ENCODE results near the gene GPR25. TPM values are rescaled to one million over a fixed set of nuclear protein-coding genes. Genes with fewer than 3 reads are reported as not detected.

GPR25 gene
- total RNA-seq, 2 experiments from 2014 or later, result 0.75 to 0.91 TPM

- H3K4me3 Mint-ChIP-seq, result no peak overlapping the region
- DNase-seq (no peak), ATAC-seq (ENCODE audit: low read depth) (no peak)
- H3K4me1 Mint-ChIP-seq, result peaks cover 12% of the 10 kb centered on the region
- peaks cover 2% of the 10 kb centered on the region for H3K36me3 Mint-ChIP-seq
- H3K27me3 Mint-ChIP-seq, result peaks cover 35% of the 10 kb centered on the region
- H3K9me3 Mint-ChIP-seq, result no peaks in the 10 kb centered on the region
- POLR2A ChIA-PET, result no interaction called here
- H3K27ac Mint-ChIP-seq, result no peak overlapping the region
These were observed 7.4 kb downstream of the GPR25 start for GRCh38 chr1:200880212-200880611.

GRCh38 chr1:200883118-200883517 is 10.3 kb downstream of the GPR25 start:
- peaks cover 11% of the 10 kb centered on the region for H3K27me3 Mint-ChIP-seq
- no peaks in the 10 kb centered on the region for H3K36me3 Mint-ChIP-seq
- POLR2A ChIA-PET, result no interaction called here
- H3K4me3 Mint-ChIP-seq, result no peak overlapping the region
- DNase-seq (peak; percentile 4), ATAC-seq (ENCODE audit: low read depth) (no peak)
- no peaks in the 10 kb centered on the region for H3K9me3 Mint-ChIP-seq
- no peak overlapping the region for H3K27ac Mint-ChIP-seq
- peaks cover 26% of the 10 kb centered on the region for H3K4me1 Mint-ChIP-seq

GRCh38 chr1:200885623-200886402 is 13.0 kb downstream of the GPR25 start:
- Mint-ChIP-seq H3K9me3 (no peaks in the 10 kb centered on the region), H3K27ac (no peak overlapping the region), H3K4me3 (no peak overlapping the region), H3K36me3 (peaks cover 4% of the 10 kb centered on the region), H3K4me1 (peaks cover 46% of the 10 kb centered on the region), H3K27me3 (peaks cover 17% of the 10 kb centered on the region)
- POLR2A ChIA-PET, result no interaction called here
- ATAC-seq (ENCODE audit: low read depth) (no peak), DNase-seq (no peak)

GRCh38 chr1:200886594-200886993 is 13.8 kb downstream of the GPR25 start:
- H3K4me3 Mint-ChIP-seq, result no peak overlapping the region
- H3K4me1 Mint-ChIP-seq, result peaks cover 49% of the 10 kb centered on the region
- peak; percentile 11 for DNase-seq

GRCh38 chr1:200887036-200887435 is 14.3 kb downstream of the GPR25 start:
- POLR2A ChIA-PET, result interaction anchor here (0.6 kb wide), 1 partner anchor 217 kb away, joined by 3 read pairs; no protein-coding TSS in a partner anchor
- no peak overlapping the region for H3K27ac Mint-ChIP-seq

More at GRCh38 chr1:200886594-200886993, 13.8 kb downstream of the GPR25 start:
- H3K27me3 Mint-ChIP-seq, result peaks cover 14% of the 10 kb centered on the region
- POLR2A ChIA-PET, result interaction anchor here (0.6 kb wide), 1 partner anchor 217 kb away, joined by 3 read pairs; no protein-coding TSS in a partner anchor
- H3K27ac Mint-ChIP-seq, result no peak overlapping the region
- ATAC-seq (ENCODE audit: low read depth), result no peak
- H3K9me3 Mint-ChIP-seq, result no peaks in the 10 kb centered on the region
- H3K36me3 Mint-ChIP-seq, result peaks cover 4% of the 10 kb centered on the region

GRCh38 chr1:200887772-200888348 is 15.1 kb downstream of the GPR25 start:
- ATAC-seq (ENCODE audit: low read depth), result peak; percentile 43
- H3K27me3 Mint-ChIP-seq, result peaks cover 25% of the 10 kb centered on the region
- H3K9me3 Mint-ChIP-seq, result no peaks in the 10 kb centered on the region
- peak overlapping the region; percentile 59 for H3K4me3 Mint-ChIP-seq
- peaks cover 4% of the 10 kb centered on the region for H3K36me3 Mint-ChIP-seq
- no peak for DNase-seq
- peaks cover 61% of the 10 kb centered on the region for H3K4me1 Mint-ChIP-seq
- POLR2A ChIA-PET, result interaction anchor here (1.2 to 2.0 kb wide), 4 partner anchors 12 to 218 kb away, joined by 5 to 9 read pairs (median 9); partner anchors contain the start of gene DDX59
- H3K27ac Mint-ChIP-seq, result peak overlapping the region; percentile 65

More at GRCh38 chr1:200887036-200887435, 14.3 kb downstream of the GPR25 start:
- Mint-ChIP-seq H3K36me3 (peaks cover 4% of the 10 kb centered on the region), H3K27me3 (peaks cover 16% of the 10 kb centered on the region), H3K4me3 (no peak overlapping the region), H3K4me1 (peaks cover 53% of the 10 kb centered on the region), H3K9me3 (no peaks in the 10 kb centered on the region)
- DNase-seq, result peak; percentile 21
- no peak for ATAC-seq (ENCODE audit: low read depth)

- peak; percentile 69 for DNase-seq
- Mint-ChIP-seq H3K27me3 (peaks cover 28% of the 10 kb centered on the region), H3K36me3 (peaks cover 4% of the 10 kb centered on the region), H3K27ac (no peak overlapping the region), H3K4me3 (peak overlapping the region; percentile 59), H3K4me1 (peaks cover 62% of the 10 kb centered on the region), H3K9me3 (no peaks in the 10 kb centered on the region)
- ATAC-seq (ENCODE audit: low read depth), result peak; percentile 95
- POLR2A ChIA-PET, result interaction anchor here (1.0 to 2.0 kb wide), 5 partner anchors 12 to 218 kb away, joined by 3 to 9 read pairs (median 9); partner anchors contain the start of gene DDX59
These were observed 15.6 kb downstream of the GPR25 start for GRCh38 chr1:200888349-200888838.

GRCh38 chr1:200889571-200889970 is 16.8 kb downstream of the GPR25 start:
- H3K36me3 Mint-ChIP-seq, result peaks cover 4% of the 10 kb centered on the region
- peak overlapping the region; percentile 52 for H3K27ac Mint-ChIP-seq
- peak overlapping the region; percentile 59 for H3K4me3 Mint-ChIP-seq
- peaks cover 33% of the 10 kb centered on the region for H3K27me3 Mint-ChIP-seq
- POLR2A ChIA-PET, result interaction anchor here (2.0 kb wide), 1 partner anchor 23 kb away, joined by 9 read pairs; no protein-coding TSS in a partner anchor
- ATAC-seq (ENCODE audit: low read depth), result peak; percentile 15
- DNase-seq, result no peak
- H3K9me3 Mint-ChIP-seq, result no peaks in the 10 kb centered on the region
- H3K4me1 Mint-ChIP-seq, result peaks cover 62% of the 10 kb centered on the region

GRCh38 chr1:200890027-200890426 is 17.2 kb downstream of the GPR25 start:
- ATAC-seq (ENCODE audit: low read depth) (no peak), DNase-seq (no peak)
- Mint-ChIP-seq H3K4me3 (peak overlapping the region; percentile 77), H3K27me3 (peaks cover 33% of the 10 kb centered on the region), H3K27ac (peak overlapping the region; percentile 52), H3K36me3 (peaks cover 4% of the 10 kb centered on the region), H3K4me1 (peaks cover 62% of the 10 kb centered on the region), H3K9me3 (no peaks in the 10 kb centered on the region)
- POLR2A ChIA-PET, result interaction anchor here (0.7 kb wide), 1 partner anchor 16 kb away, joined by 3 read pairs; no protein-coding TSS in a partner anchor

GRCh38 chr1:200890818-200891773 is 18.3 kb downstream of the GPR25 start:
- H3K4me1 Mint-ChIP-seq, result peaks cover 55% of the 10 kb centered on the region
- peak overlapping the region; percentile 77 for H3K4me3 Mint-ChIP-seq
- DNase-seq (peak; percentile 56), ATAC-seq (ENCODE audit: low read depth) (no peak)
- peaks cover 4% of the 10 kb centered on the region for H3K36me3 Mint-ChIP-seq
- peaks cover 39% of the 10 kb centered on the region for H3K27me3 Mint-ChIP-seq
- H3K27ac Mint-ChIP-seq, result no peak overlapping the region
- no peaks in the 10 kb centered on the region for H3K9me3 Mint-ChIP-seq
- POLR2A ChIA-PET, result interaction anchor here (0.7 to 1.8 kb wide), 2 partner anchors 10 to 15 kb away, joined by 3 read pairs; no protein-coding TSS in a partner anchor

GRCh38 chr1:200891774-200892157 is 19.0 kb downstream of the GPR25 start:
- POLR2A ChIA-PET, result interaction anchor here (1.8 kb wide), 1 partner anchor 9 kb away, joined by 3 read pairs; no protein-coding TSS in a partner anchor
- H3K4me1 Mint-ChIP-seq, result peaks cover 53% of the 10 kb centered on the region
- ATAC-seq (ENCODE audit: low read depth), result no peak
- no peaks in the 10 kb centered on the region for H3K9me3 Mint-ChIP-seq
- no peak for DNase-seq
- H3K27me3 Mint-ChIP-seq, result peaks cover 39% of the 10 kb centered on the region
- peaks cover 4% of the 10 kb centered on the region for H3K36me3 Mint-ChIP-seq
- H3K27ac Mint-ChIP-seq, result no peak overlapping the region
- H3K4me3 Mint-ChIP-seq, result peak overlapping the region; percentile 68

GRCh38 chr1:200892546-200892945 is 19.8 kb downstream of the GPR25 start:
- ATAC-seq (ENCODE audit: low read depth), result no peak
- no peak for DNase-seq
- Mint-ChIP-seq H3K4me3 (no peak overlapping the region), H3K4me1 (peaks cover 47% of the 10 kb centered on the region), H3K9me3 (no peaks in the 10 kb centered on the region), H3K27me3 (peaks cover 42% of the 10 kb centered on the region), H3K27ac (no peak overlapping the region), H3K36me3 (peaks cover 4% of the 10 kb centered on the region)
- POLR2A ChIA-PET, result interaction anchor here (1.8 kb wide), 1 partner anchor 8 kb away, joined by 3 read pairs; no protein-coding TSS in a partner anchor
